K562 (cell line): ENCODE measurements around the gene ARSJ. TPM values are rescaled to one million over a fixed set of nuclear protein-coding genes. Genes with fewer than 3 reads are reported as not detected.

ENCODE experiments used
- CCAR2 ChIP-seq: fragments of 200-400 bp; formaldehyde crosslinking; IDR thresholded peaks from 2 replicates; pipeline ENCODE4 v1.6.1; 2017; ENCODE audit warnings: mild to moderate bottlenecking, low read depth, low read length
- JUNB ChIP-seq: fragments of 450-650 bp; formaldehyde crosslinking; conservative IDR thresholded peaks from 2 replicates; pipeline ENCODE4 v1.4.0; 2020; ENCODE audit warnings: mild to moderate bottlenecking
- SMAD1 ChIP-seq: fragments of 150-350 bp; IDR thresholded peaks from 2 replicates; pipeline ENCODE4 v1.6.1; 2014; ENCODE audit warnings: low read length, low read depth; ENCODE audit not compliant: partially characterized antibody
- ZNF311 ChIP-seq: fragments of 250-450 bp; sonication (Bioruptor Pico); IDR thresholded peaks from 2 replicates; pipeline ENCODE4 v1.4.0; 2020; ENCODE audit warnings: mild to moderate bottlenecking, moderate library complexity
- polyA plus RNA-seq, 8 experiments: library from polyadenylated mRNA; depleted of rRNA in 4 of 8; stranded (reverse) in 5 of 8; unstranded in 3 of 8; fragments of >200 nt; fragmentation: Nextera tagmentation in 2 of 8; fragmentation: Illumina TruSeq in 1 of 8; extraction: Ambion mirVana in 2 of 8; extraction: Trizol in 1 of 8; gene quantifications; 2 replicates each; pipeline versions ENCODE4 v1.2.1 to v1.2.3, GENCODE V29; 2011 to 2014; ENCODE audit warnings: inconsistent platforms in 1 of 8, missing spikeins in 1 of 8
- total RNA-seq, 7 experiments: library from RNA; depleted of rRNA in 6 of 7; stranded (reverse); fragments of >200 nt in 6 of 7; fragmentation: Illumina TruSeq in 2 of 7; extraction: Trizol in 2 of 7; gene quantifications; 2 replicates each; pipeline versions ENCODE4 v1.2.1 to v1.2.3, GENCODE V29; 2011 to 2021; ENCODE audit warnings: low replicate concordance in 1 of 7
- TF ChIP-seq, protein P1 (sequence below), 2 experiments: IDR thresholded peaks; 2 replicates each; pipeline ENCODE4 v1.6.1; 2012; ENCODE audit warnings: improper control_type of control experiment in 2 of 2, low read depth in 2 of 2, low read length in 2 of 2, borderline replicate concordance in 1 of 2
- TF ChIP-seq, protein P2 (sequence below): fragments of 150-350 bp; conservative IDR thresholded peaks from 2 replicates; pipeline ENCODE4 v1.6.1; 2014; ENCODE audit warnings: low read length

Gene ARSJ
- total and polyA plus RNA-seq, 9 of the 15 experiments (the other 6 are each of a cell fraction or from before 2014, with no cell fraction given), result not detected

DNA sequence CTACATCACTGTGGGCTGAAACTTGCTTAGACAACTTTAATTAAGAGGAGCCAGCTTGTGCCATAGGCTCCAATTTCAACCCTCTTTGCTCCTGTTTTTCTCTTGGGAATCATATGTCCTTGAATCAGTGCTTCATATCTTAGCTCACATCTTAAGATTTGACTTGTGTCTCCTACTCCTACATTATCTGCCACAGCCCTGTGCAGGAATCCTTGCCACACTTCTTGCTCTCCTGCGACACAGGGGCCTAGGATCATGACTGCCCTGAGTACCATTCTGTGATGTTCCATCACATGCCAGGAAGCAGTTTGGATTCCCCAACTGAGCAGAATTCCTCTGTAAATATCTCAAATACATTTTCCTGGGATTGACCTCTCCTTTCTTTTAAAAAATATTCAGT lies 36.4 kb downstream of the ARSJ start (continued):
- TF ChIP-seq, protein P1, sequence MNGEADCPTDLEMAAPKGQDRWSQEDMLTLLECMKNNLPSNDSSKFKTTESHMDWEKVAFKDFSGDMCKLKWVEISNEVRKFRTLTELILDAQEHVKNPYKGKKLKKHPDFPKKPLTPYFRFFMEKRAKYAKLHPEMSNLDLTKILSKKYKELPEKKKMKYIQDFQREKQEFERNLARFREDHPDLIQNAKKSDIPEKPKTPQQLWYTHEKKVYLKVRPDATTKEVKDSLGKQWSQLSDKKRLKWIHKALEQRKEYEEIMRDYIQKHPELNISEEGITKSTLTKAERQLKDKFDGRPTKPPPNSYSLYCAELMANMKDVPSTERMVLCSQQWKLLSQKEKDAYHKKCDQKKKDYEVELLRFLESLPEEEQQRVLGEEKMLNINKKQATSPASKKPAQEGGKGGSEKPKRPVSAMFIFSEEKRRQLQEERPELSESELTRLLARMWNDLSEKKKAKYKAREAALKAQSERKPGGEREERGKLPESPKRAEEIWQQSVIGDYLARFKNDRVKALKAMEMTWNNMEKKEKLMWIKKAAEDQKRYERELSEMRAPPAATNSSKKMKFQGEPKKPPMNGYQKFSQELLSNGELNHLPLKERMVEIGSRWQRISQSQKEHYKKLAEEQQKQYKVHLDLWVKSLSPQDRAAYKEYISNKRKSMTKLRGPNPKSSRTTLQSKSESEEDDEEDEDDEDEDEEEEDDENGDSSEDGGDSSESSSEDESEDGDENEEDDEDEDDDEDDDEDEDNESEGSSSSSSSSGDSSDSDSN (IDR thresholded peaks at IDR 0.05; ENCODE audit: borderline replicate concordance in 1 of 2, low read depth in 2 of 2, low read length in 2 of 2), result no peak
- TF ChIP-seq ZNF311 (CRISPR knock-in tag), result no peak
- TF ChIP-seq SMAD1, result no peak
- TF ChIP-seq CCAR2, result no peak
- TF ChIP-seq JUNB (CRISPR knock-in tag), result no peak
- TF ChIP-seq, protein P2, sequence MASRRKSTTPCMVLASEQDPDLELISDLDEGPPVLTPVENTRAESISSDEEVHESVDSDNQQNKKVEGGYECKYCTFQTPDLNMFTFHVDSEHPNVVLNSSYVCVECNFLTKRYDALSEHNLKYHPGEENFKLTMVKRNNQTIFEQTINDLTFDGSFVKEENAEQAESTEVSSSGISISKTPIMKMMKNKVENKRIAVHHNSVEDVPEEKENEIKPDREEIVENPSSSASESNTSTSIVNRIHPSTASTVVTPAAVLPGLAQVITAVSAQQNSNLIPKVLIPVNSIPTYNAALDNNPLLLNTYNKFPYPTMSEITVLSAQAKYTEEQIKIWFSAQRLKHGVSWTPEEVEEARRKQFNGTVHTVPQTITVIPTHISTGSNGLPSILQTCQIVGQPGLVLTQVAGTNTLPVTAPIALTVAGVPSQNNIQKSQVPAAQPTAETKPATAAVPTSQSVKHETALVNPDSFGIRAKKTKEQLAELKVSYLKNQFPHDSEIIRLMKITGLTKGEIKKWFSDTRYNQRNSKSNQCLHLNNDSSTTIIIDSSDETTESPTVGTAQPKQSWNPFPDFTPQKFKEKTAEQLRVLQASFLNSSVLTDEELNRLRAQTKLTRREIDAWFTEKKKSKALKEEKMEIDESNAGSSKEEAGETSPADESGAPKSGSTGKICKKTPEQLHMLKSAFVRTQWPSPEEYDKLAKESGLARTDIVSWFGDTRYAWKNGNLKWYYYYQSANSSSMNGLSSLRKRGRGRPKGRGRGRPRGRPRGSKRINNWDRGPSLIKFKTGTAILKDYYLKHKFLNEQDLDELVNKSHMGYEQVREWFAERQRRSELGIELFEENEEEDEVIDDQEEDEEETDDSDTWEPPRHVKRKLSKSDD, result no peak
